Tibial nerve (tissue), 4 donors: Measurements from ENCODE around the gene MLLT6.

Experiments
- CTCF ChIP-seq, 5 experiments: fragments of 200-600 bp in 3 of 5; fragments of 450-650 bp in 2 of 5; sonication (generic) in 3 of 5; IDR thresholded peaks; one replicate each; pipeline ENCODE4 v1.5.1; 2016 to 2019; ENCODE audit warnings: antibody characterized with exemption in 5 of 5, mild to moderate bottlenecking in 3 of 5, moderate library complexity in 2 of 5
- EP300 ChIP-seq, 2 donors: sonication (generic); formaldehyde crosslinking; IDR thresholded peaks; one replicate each; pipeline ENCODE4 v1.6.1; 2017; ENCODE audit warnings: antibody characterized with exemption in 2 of 2, mild to moderate bottlenecking in 1 of 2
- POLR2A ChIP-seq, 2 donors: fragments of 450-650 bp; IDR thresholded peaks; one replicate each; pipeline ENCODE4 v1.6.1; 2017; ENCODE audit warnings: antibody characterized with exemption in 2 of 2, mild to moderate bottlenecking in 2 of 2, moderate library complexity in 2 of 2

GRCh38 chr17:38741921-38742410, 36.9 kb downstream of the MLLT6 start:
- TF ChIP-seq CTCF (IDR thresholded peaks at IDR 0.05) (no peak), EP300 (IDR thresholded peaks at IDR 0.05) (no peak), POLR2A (IDR thresholded peaks at IDR 0.05) (no peak)
